Ectodermal cell (in vitro differentiated cells): ENCODE measurements around the gene LNPK.
A peak's percentile ranks its signal among the peaks of the same experiment; 100 is the strongest.
"Not testable (repeated sequence)": the region's sequence is repeated elsewhere in the genome, so short reads cannot be mapped to it uniquely, and the experiment has no call there.

Source experiments
- H3K27ac ChIP-seq: 2 replicates; pipeline ENCODE4 v1.7.0; 2013; ENCODE audit warnings: mild to moderate bottlenecking, low read depth, low read length; ENCODE audit not compliant: insufficient read depth, poor library complexity, severe bottlenecking
- H3K27me3 ChIP-seq: 2 replicates; pipeline ENCODE4 v1.7.0; 2013; ENCODE audit warnings: mild to moderate bottlenecking, low read length; ENCODE audit not compliant: insufficient read depth, control insufficient read depth, poor library complexity, severe bottlenecking
- H3K36me3 ChIP-seq: one replicate; pipeline ENCODE4 v1.7.0; 2013; ENCODE audit warnings: low read length; ENCODE audit not compliant: control insufficient read depth, insufficient read depth
- H3K4me1 ChIP-seq: one replicate; pipeline ENCODE4 v1.7.0; 2013; ENCODE audit warnings: low read length; ENCODE audit not compliant: control insufficient read depth, insufficient read depth
- H3K4me3 ChIP-seq: 2 replicates; pipeline ENCODE4 v1.7.0; 2013; ENCODE audit warnings: low read depth, low read length, control low read depth; ENCODE audit not compliant: insufficient read depth
- H3K9me3 ChIP-seq: 2 replicates; pipeline ENCODE4 v1.7.0; 2013; ENCODE audit warnings: mild to moderate bottlenecking, low read length, moderate library complexity; ENCODE audit not compliant: control insufficient read depth
- WGBS, 2 experiments: methylation state at CpG; one replicate each; pipeline ENCODE4 v1.1.7; 2013; ENCODE audit warnings: missing lambda C conversion rate in 2 of 2; 5-methylcytosine and 5-hydroxymethylcytosine counted together

The LNPK gene

DNA sequence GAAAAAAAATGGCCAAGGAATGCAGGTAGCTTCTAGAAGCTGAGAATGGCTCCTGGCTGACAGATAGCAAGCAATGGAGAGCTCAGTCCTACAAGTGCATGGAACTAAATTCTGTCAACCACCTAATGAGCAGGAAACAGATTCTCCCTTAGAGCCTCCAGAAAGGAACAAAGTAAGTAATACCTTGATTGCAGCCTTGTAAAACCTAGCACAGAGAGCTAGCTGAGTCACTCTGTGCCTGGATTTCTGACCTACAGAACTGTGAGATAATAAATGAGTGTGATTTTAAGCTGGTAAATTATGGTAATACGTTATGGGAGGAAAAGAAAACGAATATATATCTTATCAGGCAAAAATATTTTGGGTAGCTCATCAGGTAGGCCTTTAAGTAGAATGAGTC lies 7.4 kb upstream of the LNPK start:
- no peaks in the 10 kb centered on the region for H3K36me3 ChIP-seq
- no peak overlapping the region for H3K4me3 ChIP-seq
- H3K4me1 ChIP-seq = no peaks in the 10 kb centered on the region
- H3K9me3 ChIP-seq = no peaks in the 10 kb centered on the region
- H3K27ac ChIP-seq = no peak overlapping the region
- no peaks in the 10 kb centered on the region for H3K27me3 ChIP-seq
- WGBS, 2 experiments = 85 to 91% methylated on average over 2 of the region's 2 CpGs

DNA sequence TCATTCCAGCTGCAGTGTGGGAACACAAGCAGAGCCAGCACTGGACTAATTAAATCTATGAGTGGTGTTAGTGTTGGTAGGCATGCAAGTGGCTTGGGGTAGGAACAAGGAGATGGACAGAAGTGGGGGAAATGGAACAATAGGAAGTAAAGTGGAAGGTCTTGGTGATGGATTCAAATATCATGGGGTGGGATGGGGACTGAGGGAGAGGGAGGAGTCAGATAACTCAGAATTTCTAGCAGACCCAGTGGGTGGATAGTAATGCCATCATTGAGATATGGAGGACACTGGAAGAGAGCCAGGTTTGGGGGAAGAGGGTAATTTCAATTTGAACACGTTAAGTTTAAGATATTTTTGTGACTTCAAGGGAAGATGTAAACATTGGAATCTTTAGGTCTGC lies 2.9 kb upstream of the LNPK start:
- Histone ChIP-seq H3K9me3 (no peaks in the 10 kb centered on the region), H3K4me1 (peaks cover 3% of the 10 kb centered on the region), H3K4me3 (no peak overlapping the region), H3K27me3 (peaks cover 11% of the 10 kb centered on the region), H3K27ac (no peak overlapping the region), H3K36me3 (no peaks in the 10 kb centered on the region)
- 71 to 85% methylated on average over 1 of the region's 1 CpG for WGBS, 2 experiments

DNA sequence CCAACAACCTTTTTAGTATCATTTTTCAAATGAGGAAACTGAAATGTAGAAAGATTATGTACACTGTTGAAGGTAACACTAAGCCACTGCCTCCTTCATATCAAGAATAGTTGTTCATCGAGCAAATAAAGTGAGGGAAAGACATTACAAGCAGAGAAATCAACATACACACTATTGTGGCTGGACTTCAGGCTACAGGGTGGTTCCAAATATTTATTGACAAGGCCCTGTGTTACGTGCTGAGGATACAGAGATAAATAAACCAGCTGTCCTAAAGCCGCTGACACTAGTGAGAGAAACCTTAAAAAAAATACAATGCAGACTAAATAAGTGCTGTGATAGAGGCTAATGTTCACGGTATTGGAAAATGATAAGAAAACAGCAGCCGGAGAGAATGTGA lies 1.9 kb upstream of the LNPK start:
- no peak overlapping the region for H3K4me3 ChIP-seq
- peaks cover 3% of the 10 kb centered on the region for H3K4me1 ChIP-seq
- no peak overlapping the region for H3K27ac ChIP-seq
- H3K9me3 ChIP-seq = no peaks in the 10 kb centered on the region
- H3K27me3 ChIP-seq = peaks cover 11% of the 10 kb centered on the region
- H3K36me3 ChIP-seq = no peaks in the 10 kb centered on the region
- WGBS, 2 experiments = 92 to 96% methylated on average over 5 of the region's 5 CpGs

DNA sequence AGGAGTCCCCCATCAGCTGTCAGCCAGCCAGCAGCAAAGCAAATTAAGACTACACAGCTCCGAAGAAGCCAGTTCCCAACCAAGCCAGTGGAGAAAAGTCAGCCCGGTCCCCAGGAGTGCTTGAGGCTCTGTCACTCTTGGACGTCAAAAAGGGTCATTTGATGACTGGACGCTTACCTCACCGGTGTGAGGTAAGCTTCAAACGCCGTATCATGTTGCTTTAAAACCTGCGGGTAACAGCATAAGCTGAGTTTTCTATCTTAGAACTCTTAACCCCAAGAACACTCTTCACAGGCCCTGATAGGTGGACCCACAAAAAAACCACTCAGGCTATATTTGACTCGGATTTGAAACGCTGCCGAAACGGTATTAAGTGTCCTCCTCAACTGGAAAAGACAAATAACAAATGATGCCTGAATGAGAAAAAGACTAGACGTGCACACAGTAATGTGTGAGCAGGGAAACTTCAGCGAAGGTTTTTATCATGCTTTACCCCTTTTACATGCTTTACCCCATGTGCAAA lies 682 bp upstream of the LNPK start:
- no peak overlapping the region for H3K27ac ChIP-seq
- H3K27me3 ChIP-seq = peaks cover 11% of the 10 kb centered on the region
- 39 to 47% methylated on average over 13 to 14 of the region's 14 CpGs for WGBS, 2 experiments
- peak overlapping the region; percentile 78 for H3K4me3 ChIP-seq
- no peaks in the 10 kb centered on the region for H3K9me3 ChIP-seq
- no peaks in the 10 kb centered on the region for H3K36me3 ChIP-seq
- peaks cover 3% of the 10 kb centered on the region for H3K4me1 ChIP-seq

DNA sequence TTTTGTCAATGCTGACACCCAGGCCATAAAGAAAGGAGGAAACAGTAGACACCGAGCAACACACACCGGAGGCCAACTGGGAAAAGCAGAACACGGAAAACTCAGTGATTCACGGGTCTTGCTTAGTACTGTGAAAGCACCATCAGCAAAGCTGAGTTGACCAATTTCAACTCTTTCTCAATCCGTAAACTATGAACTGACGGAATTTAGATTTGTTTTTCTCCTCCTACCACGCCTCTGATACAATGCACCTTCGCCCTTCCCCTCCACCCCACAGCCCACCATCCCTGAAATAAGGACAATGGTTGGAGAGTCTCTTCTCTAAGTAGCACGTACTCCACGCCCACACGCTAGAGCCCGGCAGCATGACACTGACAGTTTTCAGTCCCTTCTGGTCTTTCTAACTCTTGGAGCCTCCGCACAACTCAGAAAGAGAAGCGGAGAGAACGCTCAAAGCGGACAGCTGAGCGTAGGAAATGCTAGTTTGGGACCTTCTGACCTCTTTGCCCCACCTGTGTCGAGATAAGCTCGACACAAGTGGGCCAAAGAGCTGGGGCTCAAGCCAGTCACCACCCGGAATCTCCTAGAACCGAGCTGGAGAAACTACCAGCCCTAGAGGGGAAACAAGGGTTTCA lies 669 bp downstream of the LNPK start:
- Histone ChIP-seq H3K36me3 (no peaks in the 10 kb centered on the region), H3K4me1 (peaks cover 3% of the 10 kb centered on the region), H3K27ac (peak overlapping the region; percentile 64), H3K4me3 (peak overlapping the region; percentile 78), H3K27me3 (peaks cover 11% of the 10 kb centered on the region), H3K9me3 (no peaks in the 10 kb centered on the region)
- 2 to 3% methylated on average over 21 of the region's 21 CpGs for WGBS, 2 experiments

DNA sequence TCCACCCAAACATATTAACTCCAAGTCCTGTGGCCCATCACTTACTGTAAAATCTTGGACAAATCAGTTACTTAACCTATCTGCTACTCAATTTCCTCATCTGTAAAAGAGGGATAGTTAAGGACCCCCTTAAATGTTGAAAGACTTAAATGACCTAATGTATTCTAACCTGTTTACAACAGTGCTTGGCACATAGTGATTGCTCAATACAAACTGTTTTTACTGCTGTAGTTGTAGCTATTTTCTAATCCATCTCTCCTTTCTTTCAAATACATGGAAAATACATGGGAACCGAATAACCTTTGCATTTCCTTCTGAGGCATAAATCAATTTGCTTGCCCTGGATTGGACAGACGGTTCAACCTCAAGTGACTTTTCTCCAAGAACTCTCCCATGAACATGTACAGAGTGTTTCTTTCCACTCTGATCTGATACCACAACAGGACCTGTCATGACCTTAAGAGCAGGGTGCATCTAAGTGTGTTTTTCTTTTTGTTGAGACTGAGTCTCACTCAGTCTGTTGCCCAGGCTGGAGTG lies 2.7 kb downstream of the LNPK start:
- H3K27me3 ChIP-seq = peaks cover 11% of the 10 kb centered on the region
- 96 to 97% methylated on average over 2 of the region's 2 CpGs for WGBS, 2 experiments
- H3K4me1 ChIP-seq = peaks cover 3% of the 10 kb centered on the region
- no peaks in the 10 kb centered on the region for H3K36me3 ChIP-seq
- H3K9me3 ChIP-seq = no peaks in the 10 kb centered on the region
- no peak overlapping the region for H3K4me3 ChIP-seq
- no peak overlapping the region for H3K27ac ChIP-seq

DNA sequence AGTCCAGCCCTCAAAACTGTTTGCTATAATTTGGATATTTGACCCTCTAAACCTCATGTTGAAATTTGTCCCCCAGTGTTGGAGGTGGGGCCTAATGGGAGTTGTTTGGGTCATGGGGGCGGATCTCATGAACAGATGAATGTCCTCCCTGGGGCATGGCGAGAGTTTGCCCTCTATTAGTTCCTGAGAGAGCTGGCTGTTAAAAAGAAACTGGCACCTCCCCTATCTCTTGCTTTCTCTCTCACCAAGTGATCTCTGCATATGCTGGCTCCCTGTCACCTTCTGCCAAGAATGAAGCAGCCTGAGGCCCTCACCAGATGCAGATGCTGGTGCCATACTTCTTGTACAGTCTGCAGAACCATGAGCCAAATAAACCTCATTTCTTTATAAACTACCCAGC lies 12.0 kb downstream of the LNPK start:
- Histone ChIP-seq H3K9me3 (no peaks in the 10 kb centered on the region), H3K27ac (no peak overlapping the region), H3K36me3 (no peaks in the 10 kb centered on the region), H3K4me3 (no peak overlapping the region), H3K27me3 (no peaks in the 10 kb centered on the region), H3K4me1 (no peaks in the 10 kb centered on the region)
- WGBS, 2 experiments = 79 to 81% methylated on average over 2 of the region's 2 CpGs

DNA sequence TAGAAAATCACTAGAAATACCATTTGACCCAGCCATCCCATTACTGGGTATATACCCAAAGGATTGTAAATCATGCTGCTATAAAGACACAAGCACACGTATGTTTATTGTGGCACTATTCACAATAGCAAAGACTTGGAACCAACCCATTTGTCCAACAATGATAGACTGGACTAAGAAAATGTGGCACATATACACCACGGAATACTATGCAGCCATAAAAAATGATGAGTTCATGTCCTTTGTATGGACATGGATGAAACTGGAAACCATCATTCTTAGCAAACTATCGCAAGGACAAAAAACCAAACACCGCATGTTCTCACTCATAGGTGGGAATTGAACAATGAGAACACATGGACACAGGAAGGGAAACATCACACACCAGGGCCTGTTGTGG lies 14.9 kb downstream of the LNPK start:
- not testable (repeated sequence) for H3K4me3 ChIP-seq, H3K27me3 ChIP-seq, H3K36me3 ChIP-seq, H3K9me3 ChIP-seq, H3K27ac ChIP-seq, H3K4me1 ChIP-seq
- 90 to 96% methylated on average over 2 of the region's 4 CpGs for WGBS, 2 experiments

DNA sequence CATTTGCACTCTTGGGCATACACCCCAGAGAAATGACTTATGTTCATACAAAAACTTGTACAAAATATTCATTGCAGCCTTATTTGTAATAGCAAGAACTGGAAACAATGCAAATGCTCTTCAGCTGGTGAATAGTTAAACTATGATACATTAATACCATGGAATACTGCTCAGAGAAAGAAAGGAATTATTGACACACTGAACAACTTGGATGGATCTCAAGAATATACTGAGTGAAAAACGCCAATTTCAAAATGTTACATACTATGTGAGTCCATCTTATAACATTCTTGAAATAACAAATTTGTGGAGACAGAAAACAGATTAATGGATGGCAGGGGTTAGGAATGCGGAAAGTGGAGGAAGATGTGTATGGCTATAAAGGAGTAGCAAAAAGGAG lies 17.2 kb downstream of the LNPK start:
- no peaks in the 10 kb centered on the region for H3K36me3 ChIP-seq
- H3K9me3 ChIP-seq = no peaks in the 10 kb centered on the region
- H3K4me3 ChIP-seq = no peak overlapping the region
- 100% methylated on average over 2 of the region's 2 CpGs for WGBS, 2 experiments
- H3K4me1 ChIP-seq = peaks cover 5% of the 10 kb centered on the region
- H3K27ac ChIP-seq = no peak overlapping the region
- H3K27me3 ChIP-seq = no peaks in the 10 kb centered on the region

DNA sequence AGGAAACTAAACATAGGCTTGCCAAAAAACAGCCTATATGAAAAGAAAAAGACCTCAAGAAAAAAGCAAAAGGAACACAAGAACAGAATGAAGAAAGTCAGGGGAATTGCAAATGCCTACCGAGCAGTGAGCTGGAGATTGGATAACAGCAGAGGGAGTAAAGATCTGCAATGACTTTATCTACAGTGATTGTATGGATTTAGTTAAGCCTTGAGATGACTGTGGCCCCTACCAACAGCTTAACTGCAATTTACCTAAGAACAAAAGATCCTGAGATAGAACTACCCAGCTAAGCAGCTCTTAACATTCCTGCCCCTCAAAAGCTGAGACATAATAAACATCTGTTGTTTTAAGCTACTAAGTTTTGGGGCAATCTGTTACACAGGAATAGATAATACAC lies 20.5 kb downstream of the LNPK start:
- WGBS, 2 experiments = 30 to 32% methylated on average over 1 of the region's 1 CpG
- H3K9me3 ChIP-seq = no peaks in the 10 kb centered on the region

More for the DNA sequence above, 20.5 kb downstream of the LNPK start:
- Histone ChIP-seq H3K36me3 (no peaks in the 10 kb centered on the region), H3K27me3 (no peaks in the 10 kb centered on the region), H3K4me3 (no peak overlapping the region), H3K27ac (peak overlapping the region; percentile 56), H3K4me1 (peaks cover 5% of the 10 kb centered on the region)
